GM18526 (cell line): Measurements from ENCODE around the gene LY86.

ENCODE experiments used
- POLR2A ChIP-seq: IDR thresholded peaks from 3 replicates; pipeline ENCODE4 v1.6.1; 2011; ENCODE audit not compliant: insufficient read length; ENCODE audit errors: extremely low read depth

Gene LY86

GRCh38 chr6:6661684-6662083, 73.2 kb downstream of the LY86 start:
- TF ChIP-seq POLR2A = no peak

- TF ChIP-seq POLR2A = no peak
Observed at GRCh38 chr6:6663421-6664135, 75.1 kb downstream of the LY86 start.

- no peak for TF ChIP-seq POLR2A
Observed at GRCh38 chr6:6665555-6666243, 77.2 kb downstream of the LY86 start.

GRCh38 chr6:6674872-6675271, 86.4 kb downstream of the LY86 start:
- no peak for TF ChIP-seq POLR2A

- TF ChIP-seq POLR2A = no peak
Observed at GRCh38 chr6:6676910-6677441, 88.5 kb downstream of the LY86 start.

- no peak for TF ChIP-seq POLR2A
Observed at GRCh38 chr6:6678185-6678671, 89.7 kb downstream of the LY86 start.

- no peak for TF ChIP-seq POLR2A
Observed at GRCh38 chr6:6678811-6679210, 90.3 kb downstream of the LY86 start.

- TF ChIP-seq POLR2A = no peak
Observed at GRCh38 chr6:6679633-6680032, 91.1 kb downstream of the LY86 start.

- no peak for TF ChIP-seq POLR2A
Observed at GRCh38 chr6:6680526-6680925, 92.0 kb downstream of the LY86 start.

GRCh38 chr6:6681075-6681849, 92.7 kb downstream of the LY86 start:
- no peak for TF ChIP-seq POLR2A

GRCh38 chr6:6682225-6682624, 93.7 kb downstream of the LY86 start:
- TF ChIP-seq POLR2A = no peak

- TF ChIP-seq POLR2A = peak; percentile 23
Observed at GRCh38 chr6:6683969-6684833, 95.7 kb downstream of the LY86 start.

- TF ChIP-seq POLR2A = no peak
Observed at GRCh38 chr6:6685249-6686040, 96.9 kb downstream of the LY86 start.

- no peak for TF ChIP-seq POLR2A
Observed at GRCh38 chr6:6686176-6686575, 97.7 kb downstream of the LY86 start.
